ENCODE measurements around the gene SETDB1. TPM values are rescaled to one million over a fixed set of nuclear protein-coding genes. Genes with fewer than 3 reads are reported as not detected.

The SETDB1 gene
- polyA plus RNA-seq, 1 of the 3 experiments (the other 2 are of a cell fraction): 29.9 TPM

- no peaks in the 10 kb centered on the region for H3K4me1 ChIP-seq (ENCODE audit: control insufficient read depth in 1 of 2, insufficient read depth in 2 of 2, low read depth in 1 of 2, low read length in 1 of 2)
- no peak overlapping the region for H3K9ac ChIP-seq
- POLR2A ChIA-PET: no interaction called here
- H3K79me2 ChIP-seq (ENCODE audit: insufficient read depth): no peaks in the 10 kb centered on the region
- WGBS (ENCODE audit: low lambda C conversion rate): 91% methylated on average over 3 of the region's 3 CpGs
- H3K4me2 ChIP-seq: no peak overlapping the region
- DNase-seq: no peak
- no peaks in the 10 kb centered on the region for H4K20me1 ChIP-seq (ENCODE audit: insufficient read depth)
- H3K4me3 ChIP-seq (ENCODE audit: low read depth in 2 of 2, low read length in 1 of 2): no peak overlapping the region
- CTCF ChIA-PET: no interaction called here
- no peaks in the 10 kb centered on the region for H3K9me3 ChIP-seq
- no peak for TF ChIP-seq RAD21 (IDR thresholded peaks at IDR 0.05; ENCODE audit: low read length)
- no peak for TF ChIP-seq EP300 (IDR thresholded peaks at IDR 0.05; ENCODE audit: borderline replicate concordance in 1 of 2, low read depth in 1 of 2, low read length in 1 of 2)
- no peak for TF ChIP-seq REST (IDR thresholded peaks at IDR 0.05; ENCODE audit: low read depth, low read length)
- TF ChIP-seq YY1 (IDR thresholded peaks at IDR 0.05; ENCODE audit: low read depth): no peak
- TF ChIP-seq POLR2AphosphoS5 (IDR thresholded peaks at IDR 0.05; ENCODE audit: low read depth, low read length): no peak
- no peak for TF ChIP-seq USF2 (IDR thresholded peaks at IDR 0.05; ENCODE audit: borderline replicate concordance, low read depth, low read length)
- TF ChIP-seq RCOR1 (IDR thresholded peaks at IDR 0.05; ENCODE audit: low read length): no peak
- no peak for TF ChIP-seq MAX (IDR thresholded peaks at IDR 0.05; ENCODE audit: low read depth)
- no peak for TF ChIP-seq SIN3A (IDR thresholded peaks at IDR 0.05; ENCODE audit: borderline replicate concordance, low read depth, low read length)
- TF ChIP-seq GATA2 (CRISPR knock-in tag; IDR thresholded peaks at IDR 0.05): no peak
- TF ChIP-seq TEAD4 (IDR thresholded peaks at IDR 0.05; ENCODE audit: borderline replicate concordance, insufficient read depth): no peak
- no peak for TF ChIP-seq MEF2A (IDR thresholded peaks at IDR 0.05; ENCODE audit: borderline replicate concordance, low read depth)
- TF ChIP-seq TAF1 (IDR thresholded peaks at IDR 0.05; ENCODE audit: borderline replicate concordance, low read depth, low read length): no peak
- no peak for TF ChIP-seq CTCF (IDR thresholded peaks at IDR 0.05)
- peaks cover 58 to 59% of the 10 kb centered on the region in 2 experiments for H3K36me3 ChIP-seq (replicated peaks in 1 of 2; ENCODE audit: control insufficient read depth in 1 of 2, insufficient read depth in 2 of 2, low read length in 1 of 2)
- no peak overlapping the region for H2AFZ ChIP-seq (ENCODE audit: low read depth)
- no peaks in the 10 kb centered on the region for H3K9me2 ChIP-seq
- H3F3A ChIP-seq (replicated peaks; ENCODE audit: insufficient read depth): peaks cover 4% of the 10 kb centered on the region
- no peaks in the 10 kb centered on the region for H3K27me3 ChIP-seq (ENCODE audit: insufficient read depth)
- H3K27ac ChIP-seq (ENCODE audit: low read depth in 2 of 2, low read length in 1 of 2): no peak overlapping the region
Observed at GRCh38 chr1:150954708-150955107, 28.5 kb downstream of the SETDB1 start.
